Activated T-cell treated with anti-CD3 and anti-CD28 coated beads, Interleukin-2, amount 50 U/mL, for 4 hours (primary cell): Measurements from ENCODE around the gene VHLL. TPM values are rescaled to one million over a fixed set of nuclear protein-coding genes. Genes with fewer than 3 reads are reported as not detected.

Experiments
- ATAC-seq, 2 donors: fragments of 200-7000 bp; cut with Tn5 transposase; one replicate each; pipeline ENCODE4 v1.10.0; 2021
- DNase-seq: peaks from one replicate; pipeline ENCODE4 v3.0.0-alpha.2; 2020
- H3K27me3 Mint-ChIP-seq: one replicate; pipeline ENCODE4 v1.8.0; 2021; ENCODE audit warnings: low read depth, mixed read lengths
- H3K36me3 Mint-ChIP-seq: one replicate; pipeline ENCODE4 v1.8.0; 2022; ENCODE audit warnings: mixed read lengths; ENCODE audit not compliant: insufficient read depth
- H3K4me1 Mint-ChIP-seq: one replicate; pipeline ENCODE4 v1.8.0; 2021; ENCODE audit warnings: low read depth, mixed read lengths
- H3K4me3 Mint-ChIP-seq: one replicate; pipeline ENCODE4 v1.8.0; 2021; ENCODE audit warnings: mild to moderate bottlenecking, moderate library complexity, mixed read lengths
- H3K9me3 Mint-ChIP-seq: one replicate; pipeline ENCODE4 v1.8.0; 2021; ENCODE audit warnings: mixed read lengths
- total RNA-seq, 3 donors: library from RNA; stranded (reverse); gene quantifications; one replicate each; pipeline ENCODE4 v1.2.1, GENCODE V29; 2021

Gene VHLL
- total RNA-seq, 3 donors from 2014 or later, result 0.42 TPM; not detected in 2

GRCh38 chr1:156310962-156311361 is 11.9 kb upstream of the VHLL start:
- no peak for DNase-seq
- Mint-ChIP-seq H3K4me3 (no peak overlapping the region), H3K9me3 (no peaks in the 10 kb centered on the region), H3K27me3 (no peaks in the 10 kb centered on the region), H3K36me3 (peaks cover 33% of the 10 kb centered on the region), H3K4me1 (no peaks in the 10 kb centered on the region)
- ATAC-seq, result no peak

GRCh38 chr1:156308078-156308477 is 9.0 kb upstream of the VHLL start:
- H3K27me3 Mint-ChIP-seq, result no peaks in the 10 kb centered on the region
- DNase-seq (no peak), ATAC-seq (no peak)
- H3K4me3 Mint-ChIP-seq, result no peak overlapping the region
- no peaks in the 10 kb centered on the region for H3K9me3 Mint-ChIP-seq
- peaks cover 27% of the 10 kb centered on the region for H3K36me3 Mint-ChIP-seq
- no peaks in the 10 kb centered on the region for H3K4me1 Mint-ChIP-seq

GRCh38 chr1:156305215-156305614 is 6.1 kb upstream of the VHLL start:
- H3K4me1 Mint-ChIP-seq, result no peaks in the 10 kb centered on the region
- no peaks in the 10 kb centered on the region for H3K9me3 Mint-ChIP-seq
- DNase-seq (no peak), ATAC-seq (no peak)
- no peak overlapping the region for H3K4me3 Mint-ChIP-seq
- peaks cover 21% of the 10 kb centered on the region for H3K36me3 Mint-ChIP-seq
- H3K27me3 Mint-ChIP-seq, result no peaks in the 10 kb centered on the region

- ATAC-seq (no peak), DNase-seq (no peak)
- H3K36me3 Mint-ChIP-seq, result peaks cover 12% of the 10 kb centered on the region
- no peaks in the 10 kb centered on the region for H3K27me3 Mint-ChIP-seq
- no peak overlapping the region for H3K4me3 Mint-ChIP-seq
- H3K9me3 Mint-ChIP-seq, result no peaks in the 10 kb centered on the region
- no peaks in the 10 kb centered on the region for H3K4me1 Mint-ChIP-seq
These were observed 4.1 kb upstream of the VHLL start for GRCh38 chr1:156303241-156303640.

- no peaks in the 10 kb centered on the region for H3K9me3 Mint-ChIP-seq
- no peaks in the 10 kb centered on the region for H3K27me3 Mint-ChIP-seq
- ATAC-seq (peak; percentile 79 to 87), DNase-seq (peak; percentile 34)
- peaks cover 18% of the 10 kb centered on the region for H3K4me1 Mint-ChIP-seq
- peaks cover 4% of the 10 kb centered on the region for H3K36me3 Mint-ChIP-seq
- H3K4me3 Mint-ChIP-seq, result peak within 1 kb of the TSS; percentile 87
These were observed 3.6 kb downstream of the VHLL start, which contains the start of gene GLMP for GRCh38 chr1:156295391-156295947. TSS of gene GLMP (minus strand) at chr1:156295679. CDS start at chr1:156295645, 34 bp downstream.

GRCh38 chr1:156293895-156294294 is 5.2 kb downstream of the VHLL start:
- Mint-ChIP-seq H3K9me3 (no peaks in the 10 kb centered on the region), H3K4me1 (peaks cover 18% of the 10 kb centered on the region), H3K4me3 (no peak overlapping the region), H3K27me3 (no peaks in the 10 kb centered on the region), H3K36me3 (peaks cover 10% of the 10 kb centered on the region)
- ATAC-seq, result no peak
- no peak for DNase-seq

- Mint-ChIP-seq H3K4me1 (peaks cover 18% of the 10 kb centered on the region), H3K27me3 (no peaks in the 10 kb centered on the region), H3K9me3 (no peaks in the 10 kb centered on the region), H3K4me3 (no peak overlapping the region), H3K36me3 (peaks cover 13% of the 10 kb centered on the region)
- no peak for DNase-seq
- ATAC-seq, result no peak
These were observed 6.0 kb downstream of the VHLL start for GRCh38 chr1:156293098-156293434.

GRCh38 chr1:156291226-156292061 is 7.7 kb downstream of the VHLL start:
- no peaks in the 10 kb centered on the region for H3K9me3 Mint-ChIP-seq
- DNase-seq (no peak), ATAC-seq (peak; percentile 34 to 49)
- H3K27me3 Mint-ChIP-seq, result no peaks in the 10 kb centered on the region
- peaks cover 13% of the 10 kb centered on the region for H3K36me3 Mint-ChIP-seq
- H3K4me1 Mint-ChIP-seq, result peaks cover 18% of the 10 kb centered on the region
- H3K4me3 Mint-ChIP-seq, result no peak overlapping the region

- Mint-ChIP-seq H3K4me3 (no peak overlapping the region), H3K9me3 (no peaks in the 10 kb centered on the region), H3K36me3 (peaks cover 16% of the 10 kb centered on the region), H3K27me3 (no peaks in the 10 kb centered on the region), H3K4me1 (peaks cover 7% of the 10 kb centered on the region)
- DNase-seq (no peak), ATAC-seq (no peak)
These were observed 9.2 kb downstream of the VHLL start for GRCh38 chr1:156289857-156290256.

GRCh38 chr1:156286061-156286460 is 13.0 kb downstream of the VHLL start:
- Mint-ChIP-seq H3K27me3 (no peaks in the 10 kb centered on the region), H3K4me1 (peaks cover 23% of the 10 kb centered on the region), H3K4me3 (no peak overlapping the region), H3K9me3 (no peaks in the 10 kb centered on the region), H3K36me3 (peaks cover 14% of the 10 kb centered on the region)
- ATAC-seq (no peak), DNase-seq (no peak)

- Mint-ChIP-seq H3K9me3 (no peaks in the 10 kb centered on the region), H3K4me1 (peaks cover 29% of the 10 kb centered on the region), H3K4me3 (no peak overlapping the region), H3K27me3 (no peaks in the 10 kb centered on the region), H3K36me3 (peaks cover 12% of the 10 kb centered on the region)
- DNase-seq (no peak), ATAC-seq (no peak)
These were observed 13.7 kb downstream of the VHLL start for GRCh38 chr1:156285437-156285836.

GRCh38 chr1:156284757-156285156 is 14.3 kb downstream of the VHLL start:
- H3K36me3 Mint-ChIP-seq, result peaks cover 11% of the 10 kb centered on the region
- H3K4me1 Mint-ChIP-seq, result peaks cover 34% of the 10 kb centered on the region
- no peaks in the 10 kb centered on the region for H3K9me3 Mint-ChIP-seq
- DNase-seq (no peak), ATAC-seq (no peak)
- no peak overlapping the region for H3K4me3 Mint-ChIP-seq
- no peaks in the 10 kb centered on the region for H3K27me3 Mint-ChIP-seq

- no peak for ATAC-seq
These were observed 15.0 kb downstream of the VHLL start, which contains the start of gene TMEM79 for GRCh38 chr1:156284112-156284511. TSS of gene TMEM79 (plus strand) at chr1:156284325. CDS start at chr1:156285227, 902 bp downstream.

GRCh38 chr1:156283521-156283920 is 15.6 kb downstream of the VHLL start:
- Mint-ChIP-seq H3K4me1 (peaks cover 34% of the 10 kb centered on the region), H3K4me3 (peak overlapping the region; percentile 98), H3K36me3 (peaks cover 7% of the 10 kb centered on the region), H3K9me3 (no peaks in the 10 kb centered on the region), H3K27me3 (no peaks in the 10 kb centered on the region)
- no peak for DNase-seq
- ATAC-seq, result no peak

More at GRCh38 chr1:156284112-156284511, 15.0 kb downstream of the VHLL start, which contains the start of gene TMEM79:
- DNase-seq, result no peak
- Mint-ChIP-seq H3K36me3 (peaks cover 9% of the 10 kb centered on the region), H3K9me3 (no peaks in the 10 kb centered on the region), H3K4me1 (peaks cover 34% of the 10 kb centered on the region), H3K27me3 (no peaks in the 10 kb centered on the region), H3K4me3 (peak within 1 kb of the TSS; percentile 98)
